ENCODE results near the gene OR2B3.
"Not testable (repeated sequence)": the region's sequence is repeated elsewhere in the genome, so short reads cannot be mapped to it uniquely, and the experiment has no call there.

The OR2B3 gene, protein sequence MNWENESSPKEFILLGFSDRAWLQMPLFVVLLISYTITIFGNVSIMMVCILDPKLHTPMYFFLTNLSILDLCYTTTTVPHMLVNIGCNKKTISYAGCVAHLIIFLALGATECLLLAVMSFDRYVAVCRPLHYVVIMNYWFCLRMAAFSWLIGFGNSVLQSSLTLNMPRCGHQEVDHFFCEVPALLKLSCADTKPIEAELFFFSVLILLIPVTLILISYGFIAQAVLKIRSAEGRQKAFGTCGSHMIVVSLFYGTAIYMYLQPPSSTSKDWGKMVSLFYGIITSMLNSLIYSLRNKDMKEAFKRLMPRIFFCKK

DNA sequence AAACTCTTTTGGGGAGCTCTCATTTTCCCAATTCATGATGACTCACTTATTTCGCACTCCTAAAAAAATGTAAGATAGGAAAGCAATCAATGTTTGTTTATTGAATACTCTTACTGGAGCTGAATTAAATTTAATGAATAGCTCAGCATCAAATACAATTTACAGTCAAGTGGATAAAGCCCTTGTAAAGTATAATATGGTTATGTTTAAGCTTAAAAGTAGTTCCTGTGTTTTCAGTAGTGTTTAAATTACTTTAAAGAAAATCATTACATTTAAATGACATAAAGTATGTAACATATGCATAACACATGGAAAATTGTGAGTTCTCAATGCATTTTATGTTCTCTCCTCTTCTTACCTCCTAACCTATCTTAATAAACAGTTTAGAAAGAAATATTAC is at the start of gene OR2B3:
TSS of gene OR2B3 (minus strand) at position 101 of the 400 bp plus-strand sequence. CDS start at position 36, 65 bp downstream.
- no peaks in the 10 kb centered on the region for H3K9me3 Mint-ChIP-seq
- H3K36me3 Mint-ChIP-seq (ENCODE audit: low read depth) = no peaks in the 10 kb centered on the region
- TF ChIP-seq, protein P1, sequence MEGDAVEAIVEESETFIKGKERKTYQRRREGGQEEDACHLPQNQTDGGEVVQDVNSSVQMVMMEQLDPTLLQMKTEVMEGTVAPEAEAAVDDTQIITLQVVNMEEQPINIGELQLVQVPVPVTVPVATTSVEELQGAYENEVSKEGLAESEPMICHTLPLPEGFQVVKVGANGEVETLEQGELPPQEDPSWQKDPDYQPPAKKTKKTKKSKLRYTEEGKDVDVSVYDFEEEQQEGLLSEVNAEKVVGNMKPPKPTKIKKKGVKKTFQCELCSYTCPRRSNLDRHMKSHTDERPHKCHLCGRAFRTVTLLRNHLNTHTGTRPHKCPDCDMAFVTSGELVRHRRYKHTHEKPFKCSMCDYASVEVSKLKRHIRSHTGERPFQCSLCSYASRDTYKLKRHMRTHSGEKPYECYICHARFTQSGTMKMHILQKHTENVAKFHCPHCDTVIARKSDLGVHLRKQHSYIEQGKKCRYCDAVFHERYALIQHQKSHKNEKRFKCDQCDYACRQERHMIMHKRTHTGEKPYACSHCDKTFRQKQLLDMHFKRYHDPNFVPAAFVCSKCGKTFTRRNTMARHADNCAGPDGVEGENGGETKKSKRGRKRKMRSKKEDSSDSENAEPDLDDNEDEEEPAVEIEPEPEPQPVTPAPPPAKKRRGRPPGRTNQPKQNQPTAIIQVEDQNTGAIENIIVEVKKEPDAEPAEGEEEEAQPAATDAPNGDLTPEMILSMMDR (IDR thresholded peaks at IDR 0.05) = no peak
- H3K4me3 Mint-ChIP-seq = no peak within 1 kb of the TSS
- H3K27me3 Mint-ChIP-seq (ENCODE audit: low read depth, poor library complexity) = peaks cover 10% of the 10 kb centered on the region
- H3K4me1 Mint-ChIP-seq = no peaks in the 10 kb centered on the region
- no peak for DNase-seq
- no peak within 1 kb of the TSS for H3K27ac Mint-ChIP-seq

DNA sequence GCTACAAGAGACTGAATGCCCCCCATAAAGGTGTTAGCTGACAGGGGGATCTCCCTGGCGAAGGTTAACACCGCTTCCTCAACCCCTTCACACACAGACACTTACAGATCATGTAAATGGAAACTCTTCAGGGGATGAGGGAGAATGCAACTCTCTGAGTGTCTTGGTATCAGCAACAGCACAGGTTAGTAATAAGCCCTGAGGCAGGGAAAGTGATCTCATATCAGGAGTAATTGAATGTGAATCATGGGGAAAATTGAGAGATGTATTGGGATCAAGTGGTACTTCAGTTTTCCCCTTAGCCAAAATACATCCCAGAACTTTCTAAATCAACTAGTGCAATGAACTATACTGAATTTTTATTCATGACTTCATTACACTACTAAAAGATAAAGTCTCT is 44.6 kb upstream of the OR2B3 start:
- Mint-ChIP-seq H3K27me3 (ENCODE audit: low read depth, poor library complexity) (peaks cover 15% of the 10 kb centered on the region), H3K4me1 (no peaks in the 10 kb centered on the region), H3K4me3 (no peak overlapping the region), H3K27ac (no peak overlapping the region), H3K9me3 (no peaks in the 10 kb centered on the region), H3K36me3 (ENCODE audit: low read depth) (no peaks in the 10 kb centered on the region)
- TF ChIP-seq, protein P1 (IDR thresholded peaks at IDR 0.05) = no peak
- DNase-seq = no peak

DNA sequence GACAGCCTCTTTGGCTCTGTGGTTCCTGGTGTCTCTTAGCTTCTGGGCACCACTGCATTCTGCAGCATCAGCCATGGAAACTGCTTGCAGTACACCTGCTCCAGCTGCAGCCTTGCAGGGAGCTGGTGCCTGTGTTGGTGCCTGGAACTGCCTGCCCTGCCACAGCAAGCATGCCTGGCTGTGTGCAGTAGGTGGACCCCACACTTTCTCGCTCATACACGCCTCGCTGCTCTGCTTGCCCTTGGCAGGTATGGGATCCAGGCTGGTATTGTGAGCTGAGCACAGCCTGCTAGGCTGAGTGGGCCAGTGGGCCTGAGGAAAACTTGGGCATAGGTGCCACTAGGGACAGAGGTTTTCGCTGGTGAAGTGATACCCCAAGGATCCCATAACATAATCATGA is 43.5 kb upstream of the OR2B3 start:
- TF ChIP-seq, protein P1 (IDR thresholded peaks at IDR 0.05) = no peak
- no peaks in the 10 kb centered on the region for H3K4me1 Mint-ChIP-seq
- no peak overlapping the region for H3K27ac Mint-ChIP-seq
- H3K9me3 Mint-ChIP-seq = no peaks in the 10 kb centered on the region
- no peak for DNase-seq
- no peaks in the 10 kb centered on the region for H3K36me3 Mint-ChIP-seq (ENCODE audit: low read depth)
- H3K4me3 Mint-ChIP-seq = no peak overlapping the region
- peaks cover 15% of the 10 kb centered on the region for H3K27me3 Mint-ChIP-seq (ENCODE audit: low read depth, poor library complexity)

DNA sequence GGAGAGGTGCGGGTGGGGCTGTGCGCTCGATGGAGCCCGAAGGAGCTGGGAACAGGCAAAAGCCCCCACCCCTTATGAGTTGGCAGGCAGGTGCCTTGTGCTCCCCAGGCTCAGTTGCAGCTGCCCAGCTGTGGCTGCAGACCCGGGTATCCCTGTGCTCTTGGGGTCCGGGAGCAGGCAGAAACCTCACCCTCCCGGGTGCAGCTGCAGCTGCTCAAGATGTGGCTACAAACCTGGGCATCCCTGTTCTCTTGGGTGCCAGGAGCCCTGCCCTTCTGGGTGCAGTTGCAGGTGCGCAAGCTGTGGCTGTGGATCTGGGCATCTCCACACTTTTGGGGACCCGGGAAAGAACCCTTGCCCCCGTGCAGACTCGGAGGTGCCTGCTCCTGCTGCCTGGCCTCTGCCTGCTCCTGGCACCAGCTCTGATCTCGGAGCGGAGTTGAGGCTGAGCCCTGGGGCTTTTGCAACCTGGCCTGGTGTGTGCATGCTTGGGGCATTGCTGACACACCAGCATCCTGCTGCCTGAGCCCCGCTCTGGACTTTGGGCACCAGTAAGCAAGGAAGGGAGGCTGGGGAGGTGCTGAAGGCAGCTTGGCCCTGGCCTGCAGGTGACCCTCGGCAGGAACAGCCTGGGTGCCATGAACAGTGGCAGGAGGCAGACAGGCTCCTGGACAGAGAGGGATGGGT is 42.4 kb upstream of the OR2B3 start:
- Mint-ChIP-seq H3K27ac (no peak overlapping the region), H3K4me3 (no peak overlapping the region), H3K9me3 (no peaks in the 10 kb centered on the region), H3K4me1 (no peaks in the 10 kb centered on the region), H3K27me3 (ENCODE audit: low read depth, poor library complexity) (peaks cover 15% of the 10 kb centered on the region), H3K36me3 (ENCODE audit: low read depth) (no peaks in the 10 kb centered on the region)
- DNase-seq = no peak
- TF ChIP-seq, protein P1 (IDR thresholded peaks at IDR 0.05) = no peak

DNA sequence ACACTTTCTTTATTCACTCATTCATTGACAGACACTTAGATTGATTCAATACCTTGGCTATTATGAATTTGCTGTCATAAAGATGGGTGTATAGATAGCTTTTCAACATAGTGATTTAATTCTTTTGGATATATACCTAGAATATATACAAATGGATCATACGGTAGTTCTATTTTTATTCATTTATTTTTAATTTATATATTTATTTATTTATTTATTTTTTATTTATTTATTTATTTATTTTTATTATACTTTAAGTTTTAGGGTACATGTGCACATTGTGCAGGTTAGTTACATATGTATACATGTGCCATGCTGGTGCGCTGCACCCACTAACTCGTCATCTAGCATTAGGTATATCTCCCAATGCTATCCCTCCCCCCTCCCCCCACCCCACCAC is 27.9 kb upstream of the OR2B3 start:
- H3K36me3 Mint-ChIP-seq (ENCODE audit: low read depth); H3K4me3 Mint-ChIP-seq; H3K27ac Mint-ChIP-seq; H3K9me3 Mint-ChIP-seq; DNase-seq; H3K4me1 Mint-ChIP-seq: not testable (repeated sequence)
- H3K27me3 Mint-ChIP-seq (ENCODE audit: low read depth, poor library complexity) = peaks cover 16% of the 10 kb centered on the region

DNA sequence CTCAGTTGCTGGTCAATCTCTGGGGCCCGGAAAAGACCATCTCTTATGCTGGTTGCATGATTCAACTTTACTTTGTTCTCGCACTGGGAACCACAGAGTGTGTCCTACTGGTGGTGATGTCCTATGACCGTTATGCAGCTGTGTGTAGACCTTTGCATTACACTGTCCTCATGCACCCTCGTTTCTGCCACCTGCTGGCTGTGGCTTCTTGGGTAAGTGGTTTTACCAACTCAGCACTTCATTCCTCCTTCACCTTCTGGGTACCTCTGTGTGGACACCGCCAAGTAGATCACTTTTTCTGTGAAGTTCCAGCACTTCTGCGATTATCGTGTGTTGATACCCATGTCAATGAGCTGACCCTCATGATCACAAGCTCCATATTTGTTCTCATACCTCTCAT is 25.0 kb upstream of the OR2B3 start:
- Mint-ChIP-seq H3K4me1 (no peaks in the 10 kb centered on the region), H3K27me3 (ENCODE audit: low read depth, poor library complexity) (peaks cover 24% of the 10 kb centered on the region), H3K36me3 (ENCODE audit: low read depth) (no peaks in the 10 kb centered on the region), H3K27ac (no peak overlapping the region), H3K9me3 (no peaks in the 10 kb centered on the region), H3K4me3 (no peak overlapping the region)
- TF ChIP-seq, protein P1 (IDR thresholded peaks at IDR 0.05) = no peak
- DNase-seq = no peak

All from nephron progenitor cell (in vitro differentiated cells).